ENCODE results near the gene ALG12.
A peak's percentile ranks its signal among the peaks of the same experiment; 100 is the strongest.

Gene ALG12

GRCh38 chr22:49962012-49962750, 43.9 kb upstream of the ALG12 start:
- no peak for TF ChIP-seq CTCF (IDR thresholded peaks at IDR 0.05; ENCODE audit: insufficient read depth, low read length, poor library complexity, severe bottlenecking)
- peaks cover 13% of the 10 kb centered on the region for H3K36me3 ChIP-seq (ENCODE audit: control insufficient read depth, insufficient read depth, low read length)
- no peaks in the 10 kb centered on the region for H3K27me3 ChIP-seq (replicated peaks; ENCODE audit: control insufficient read depth, insufficient read depth, low read length)
- H3K4me3 ChIP-seq (replicated peaks; ENCODE audit: low read depth, low read length) = peak overlapping the region; percentile 70
- peak; percentile 88 for DNase-seq (ENCODE audit: extremely low read depth, insufficient read length)

GRCh38 chr22:49961601-49962011, 43.4 kb upstream of the ALG12 start:
- H3K36me3 ChIP-seq (ENCODE audit: control insufficient read depth, insufficient read depth, low read length) = peaks cover 13% of the 10 kb centered on the region
- no peak for TF ChIP-seq CTCF (IDR thresholded peaks at IDR 0.05; ENCODE audit: insufficient read depth, low read length, poor library complexity, severe bottlenecking)

GRCh38 chr22:49961005-49961600, 42.9 kb upstream of the ALG12 start:
- Histone ChIP-seq H3K27me3 (replicated peaks; ENCODE audit: control insufficient read depth, insufficient read depth, low read length) (no peaks in the 10 kb centered on the region), H3K36me3 (ENCODE audit: control insufficient read depth, insufficient read depth, low read length) (peaks cover 13% of the 10 kb centered on the region), H3K4me3 (replicated peaks; ENCODE audit: low read depth, low read length) (peak overlapping the region; percentile 70)
- no peak for DNase-seq (ENCODE audit: extremely low read depth, insufficient read length)
- TF ChIP-seq CTCF (IDR thresholded peaks at IDR 0.05; ENCODE audit: insufficient read depth, low read length, poor library complexity, severe bottlenecking) = no peak

More at GRCh38 chr22:49961601-49962011, 43.4 kb upstream of the ALG12 start:
- no peaks in the 10 kb centered on the region for H3K27me3 ChIP-seq (replicated peaks; ENCODE audit: control insufficient read depth, insufficient read depth, low read length)
- peak; percentile 74 for DNase-seq (ENCODE audit: extremely low read depth, insufficient read length)
- peak overlapping the region; percentile 70 for H3K4me3 ChIP-seq (replicated peaks; ENCODE audit: low read depth, low read length)

- Histone ChIP-seq H3K4me3 (replicated peaks; ENCODE audit: low read depth, low read length) (peak within 1 kb of the TSS; percentile 70), H3K27me3 (replicated peaks; ENCODE audit: control insufficient read depth, insufficient read depth, low read length) (no peaks in the 10 kb centered on the region), H3K36me3 (ENCODE audit: control insufficient read depth, insufficient read depth, low read length) (peaks cover 13% of the 10 kb centered on the region)
- peak; percentile 100 for DNase-seq (ENCODE audit: extremely low read depth, insufficient read length)
- no peak for TF ChIP-seq CTCF (IDR thresholded peaks at IDR 0.05; ENCODE audit: insufficient read depth, low read length, poor library complexity, severe bottlenecking)
These were observed 42.1 kb upstream of the ALG12 start, which contains the start of gene PIM3 for GRCh38 chr22:49960159-49961004. PIM3 (plus strand) TSS chr22:49960772; CDS start chr22:49960948, 176 bp downstream.

GRCh38 chr22:49959782-49960158, 41.5 kb upstream of the ALG12 start:
- Histone ChIP-seq H3K27me3 (replicated peaks; ENCODE audit: control insufficient read depth, insufficient read depth, low read length) (no peaks in the 10 kb centered on the region), H3K4me3 (replicated peaks; ENCODE audit: low read depth, low read length) (peak overlapping the region; percentile 62), H3K36me3 (ENCODE audit: control insufficient read depth, insufficient read depth, low read length) (peaks cover 13% of the 10 kb centered on the region)
- no peak for TF ChIP-seq CTCF (IDR thresholded peaks at IDR 0.05; ENCODE audit: insufficient read depth, low read length, poor library complexity, severe bottlenecking)
- no peak for DNase-seq (ENCODE audit: extremely low read depth, insufficient read length)

Measured in GM06990 (cell line).